T-helper 17 cell (primary cell): ENCODE data around the gene RXRA. TPM values are rescaled to one million over a fixed set of nuclear protein-coding genes. Genes with fewer than 3 reads are reported as not detected.

Experiments used
- total RNA-seq, 4 donors: library from RNA in 2 of 4; stranded (reverse) in 2 of 4; gene quantifications; one replicate each; pipeline ENCODE4 v1.2.3 and lab custom pipeline; 2022 to 2026

RXRA gene
- total RNA-seq, 2 donors from 2014 or later, result 7.5 to 10.6 TPM

Other genes starting within 250 kb of the RXRA start
- 10 to 100 TPM; 18.3 to 18.4 TPM for gene WDR5, start 190.4 kb upstream of the RXRA start, total RNA-seq
- gene RNU6ATAC, start 161.9 kb upstream of the RXRA start, total RNA-seq, result 10 to 100 TPM; 66.4 to 90.1 TPM